Astrocyte (in vitro differentiated cells and primary cell): ENCODE data around the gene C3orf20. TPM values are rescaled to one million over a fixed set of nuclear protein-coding genes. Genes with fewer than 3 reads are reported as not detected.

Experiments used
- DNase-seq: peaks from one replicate; pipeline ENCODE4 v3.0.0-alpha.2; 2010; ENCODE audit warnings: low read depth
- FAIRE-seq: peaks from 2 replicates; lab custom pipeline; 2011; peaks lifted over from hg19 to GRCh38; lab: Jason Lieb, UNC
- H2AFZ ChIP-seq: 2 replicates; pipeline ENCODE4 v1.6.0; 2012; ENCODE audit warnings: low read depth, low read length, inconsistent platforms
- H3K27ac ChIP-seq: 2 replicates; pipeline ENCODE4 v1.5.1; 2011; ENCODE audit warnings: low read depth, low read length, inconsistent platforms
- H3K27me3 ChIP-seq: 2 replicates; pipeline ENCODE4 v1.6.0; 2011; ENCODE audit warnings: low read length, inconsistent platforms; ENCODE audit not compliant: insufficient read depth
- H3K36me3 ChIP-seq: 2 replicates; pipeline ENCODE4 v1.5.1; 2011; ENCODE audit warnings: low read length, inconsistent platforms; ENCODE audit not compliant: insufficient read depth
- H3K4me1 ChIP-seq: 2 replicates; pipeline ENCODE4 v1.5.1; 2011; ENCODE audit warnings: low read length, inconsistent platforms; ENCODE audit not compliant: insufficient read depth
- H3K4me2 ChIP-seq: 2 replicates; pipeline ENCODE4 v1.6.0; 2012; ENCODE audit warnings: low read length, inconsistent platforms
- H3K4me3 ChIP-seq: 2 replicates; pipeline ENCODE4 v1.5.1; 2011; ENCODE audit warnings: low read depth, mild to moderate bottlenecking, low read length, inconsistent platforms; ENCODE audit not compliant: insufficient read depth
- H3K79me2 ChIP-seq: 2 replicates; pipeline ENCODE4 v1.6.0; 2012; ENCODE audit warnings: mild to moderate bottlenecking, low read length, inconsistent platforms; ENCODE audit not compliant: insufficient read depth
- H3K9ac ChIP-seq: 2 replicates; pipeline ENCODE4 v1.6.0; 2012; ENCODE audit warnings: mild to moderate bottlenecking, low read length, inconsistent platforms
- H3K9me3 ChIP-seq: 2 replicates; pipeline ENCODE4 v1.5.1; 2012; ENCODE audit warnings: low read depth, mild to moderate bottlenecking, low read length, inconsistent platforms; ENCODE audit not compliant: insufficient read depth
- H4K20me1 ChIP-seq: 2 replicates; pipeline ENCODE4 v1.6.0; 2012; ENCODE audit warnings: low read length, inconsistent platforms; ENCODE audit not compliant: insufficient read depth
- H3K27ac Mint-ChIP-seq: one replicate; pipeline ENCODE4 v1.8.0; 2021; ENCODE audit warnings: mild to moderate bottlenecking, mixed read lengths; ENCODE audit not compliant: unreplicated experiment
- H3K27me3 Mint-ChIP-seq: one replicate; pipeline ENCODE4 v1.8.0; 2021; ENCODE audit warnings: low read depth, mixed read lengths; ENCODE audit not compliant: unreplicated experiment
- H3K36me3 Mint-ChIP-seq: one replicate; pipeline ENCODE4 v1.8.0; 2021; ENCODE audit warnings: low read depth, mixed read lengths; ENCODE audit not compliant: unreplicated experiment
- H3K4me1 Mint-ChIP-seq: one replicate; pipeline ENCODE4 v1.8.0; 2021; ENCODE audit warnings: low read depth, mixed read lengths; ENCODE audit not compliant: unreplicated experiment
- H3K4me3 Mint-ChIP-seq: one replicate; pipeline ENCODE4 v1.8.0; 2021; ENCODE audit warnings: mild to moderate bottlenecking, moderate library complexity, mixed read lengths; ENCODE audit not compliant: unreplicated experiment
- H3K9me3 Mint-ChIP-seq: one replicate; pipeline ENCODE4 v1.8.0; 2021; ENCODE audit warnings: mild to moderate bottlenecking, mixed read lengths; ENCODE audit not compliant: unreplicated experiment
- EZH2 ChIP-seq: IDR thresholded peaks from 2 replicates; pipeline ENCODE4 v1.6.1; 2012; ENCODE audit warnings: mild to moderate bottlenecking, low read length, inconsistent platforms; ENCODE audit not compliant: insufficient read depth
- total RNA-seq: library from RNA; stranded (reverse); gene quantifications from 2 replicates; pipeline ENCODE4 v1.2.1, GENCODE V29; 2021
- TF ChIP-seq, protein P1 (sequence below): IDR thresholded peaks from 2 replicates; pipeline ENCODE4 v1.5.1; 2011; ENCODE audit warnings: low read depth, mild to moderate bottlenecking, inconsistent platforms, low read length, moderate library complexity; ENCODE audit not compliant: insufficient read depth

C3orf20 gene
- total RNA-seq, 1 donor from 2014 or later = 0.16 TPM

DNA sequence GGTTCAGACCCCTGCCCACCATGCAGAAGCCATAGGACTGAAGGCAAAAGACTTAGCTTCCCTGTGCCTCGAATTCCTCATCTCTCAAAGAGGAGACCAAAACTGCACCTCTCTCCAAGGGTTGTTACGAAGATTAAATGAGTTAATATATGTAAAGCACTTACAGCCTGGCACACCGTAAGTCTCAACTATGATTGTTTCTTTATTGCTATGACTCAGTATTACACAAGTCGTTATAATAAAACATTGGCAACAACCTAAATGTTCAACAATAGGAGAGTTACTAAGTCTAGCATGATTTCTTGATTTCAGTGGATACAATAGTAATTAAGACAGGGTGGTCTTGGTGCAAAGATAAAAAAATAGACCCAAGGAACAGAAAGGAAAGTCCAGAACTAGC is 124.2 kb downstream of the C3orf20 start:
- DNase-seq (no peak), FAIRE-seq (no peak)
- Mint-ChIP-seq H3K4me3 (no peak overlapping the region), H3K36me3 (peaks cover 2% of the 10 kb centered on the region), H3K9me3 (peaks cover 4% of the 10 kb centered on the region), H3K27me3 (peaks cover 54% of the 10 kb centered on the region), H3K27ac (no peak overlapping the region), H3K4me1 (peaks cover 10% of the 10 kb centered on the region)
- H3K4me1 ChIP-seq = no peaks in the 10 kb centered on the region
- no peaks in the 10 kb centered on the region for H3K9me3 ChIP-seq
- H3K79me2 ChIP-seq = no peaks in the 10 kb centered on the region
- peaks cover 40% of the 10 kb centered on the region for H3K27me3 ChIP-seq
- H4K20me1 ChIP-seq = no peaks in the 10 kb centered on the region
- no peak overlapping the region for H3K4me3 ChIP-seq
- no peak overlapping the region for H3K4me2 ChIP-seq
- no peak overlapping the region for H3K9ac ChIP-seq
- H3K27ac ChIP-seq = no peak overlapping the region
- no peak overlapping the region for H2AFZ ChIP-seq
- H3K36me3 ChIP-seq = no peaks in the 10 kb centered on the region
- no peak for TF ChIP-seq EZH2
- TF ChIP-seq, protein P1, sequence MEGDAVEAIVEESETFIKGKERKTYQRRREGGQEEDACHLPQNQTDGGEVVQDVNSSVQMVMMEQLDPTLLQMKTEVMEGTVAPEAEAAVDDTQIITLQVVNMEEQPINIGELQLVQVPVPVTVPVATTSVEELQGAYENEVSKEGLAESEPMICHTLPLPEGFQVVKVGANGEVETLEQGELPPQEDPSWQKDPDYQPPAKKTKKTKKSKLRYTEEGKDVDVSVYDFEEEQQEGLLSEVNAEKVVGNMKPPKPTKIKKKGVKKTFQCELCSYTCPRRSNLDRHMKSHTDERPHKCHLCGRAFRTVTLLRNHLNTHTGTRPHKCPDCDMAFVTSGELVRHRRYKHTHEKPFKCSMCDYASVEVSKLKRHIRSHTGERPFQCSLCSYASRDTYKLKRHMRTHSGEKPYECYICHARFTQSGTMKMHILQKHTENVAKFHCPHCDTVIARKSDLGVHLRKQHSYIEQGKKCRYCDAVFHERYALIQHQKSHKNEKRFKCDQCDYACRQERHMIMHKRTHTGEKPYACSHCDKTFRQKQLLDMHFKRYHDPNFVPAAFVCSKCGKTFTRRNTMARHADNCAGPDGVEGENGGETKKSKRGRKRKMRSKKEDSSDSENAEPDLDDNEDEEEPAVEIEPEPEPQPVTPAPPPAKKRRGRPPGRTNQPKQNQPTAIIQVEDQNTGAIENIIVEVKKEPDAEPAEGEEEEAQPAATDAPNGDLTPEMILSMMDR = no peak

DNA sequence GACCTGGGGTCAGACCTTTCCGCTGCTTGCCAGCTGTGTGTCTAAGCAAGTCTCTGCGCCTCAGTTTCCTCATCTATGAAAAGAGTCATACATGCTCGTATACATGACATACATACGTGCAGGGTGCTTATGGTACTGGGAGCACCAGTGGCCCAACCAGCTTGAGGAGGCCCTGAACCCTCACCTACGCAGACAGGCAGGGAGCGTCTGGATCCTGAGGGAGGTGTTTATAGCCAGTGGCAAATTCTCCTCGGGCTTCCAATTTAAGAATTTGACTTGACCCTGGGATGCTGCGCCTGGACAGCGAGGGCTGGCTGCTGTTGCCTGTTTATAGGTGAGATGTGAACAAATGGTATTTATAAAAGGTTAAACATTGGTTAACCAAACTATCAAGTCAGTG is 126.1 kb downstream of the C3orf20 start:
- Mint-ChIP-seq H3K4me1 (peaks cover 20% of the 10 kb centered on the region), H3K27me3 (peaks cover 51% of the 10 kb centered on the region), H3K4me3 (no peak overlapping the region), H3K9me3 (peaks cover 4% of the 10 kb centered on the region), H3K36me3 (peaks cover 2% of the 10 kb centered on the region), H3K27ac (no peak overlapping the region)
- Histone ChIP-seq H3K27ac (no peak overlapping the region), H3K9me3 (no peaks in the 10 kb centered on the region), H3K79me2 (no peaks in the 10 kb centered on the region), H4K20me1 (no peaks in the 10 kb centered on the region), H3K27me3 (peaks cover 30% of the 10 kb centered on the region), H2AFZ (no peak overlapping the region), H3K36me3 (no peaks in the 10 kb centered on the region), H3K4me1 (no peaks in the 10 kb centered on the region), H3K9ac (no peak overlapping the region), H3K4me3 (no peak overlapping the region), H3K4me2 (no peak overlapping the region)
- FAIRE-seq (no peak), DNase-seq (no peak)
- no peak for TF ChIP-seq EZH2
- TF ChIP-seq, protein P1 = no peak

DNA sequence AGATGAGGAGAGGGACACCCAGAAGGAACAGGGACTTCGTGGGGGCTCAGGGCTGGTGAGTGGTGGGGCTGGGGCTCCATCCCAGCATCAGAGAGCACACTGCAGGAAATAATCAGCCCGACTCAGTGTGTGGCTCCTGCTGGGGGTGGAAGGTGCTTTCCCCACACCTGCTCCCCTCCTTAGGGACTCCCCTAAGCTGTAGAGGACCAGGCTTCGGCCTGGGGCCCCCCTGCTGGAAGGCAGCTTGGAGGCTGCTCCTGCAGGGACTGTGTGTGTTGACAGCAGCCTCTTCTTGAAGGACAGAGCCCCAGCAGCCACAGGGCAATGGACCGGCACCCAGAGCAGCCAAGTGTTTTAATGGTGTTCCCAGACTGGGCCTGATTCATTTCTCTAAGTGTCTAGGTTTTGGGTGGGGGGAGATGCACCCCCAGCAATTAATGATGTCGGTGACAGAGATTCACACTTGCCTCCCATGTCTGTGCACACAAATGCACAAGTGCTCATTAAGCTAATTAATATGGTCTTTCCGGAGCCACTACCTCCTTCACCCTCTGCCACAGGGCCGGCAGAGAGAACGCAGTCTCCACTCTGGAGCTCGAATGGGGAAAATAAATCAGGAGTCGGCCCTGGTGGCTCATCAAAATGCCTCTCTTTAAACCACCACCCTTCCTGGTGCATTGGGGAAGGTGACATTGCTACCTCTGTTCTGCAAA is 126.9 kb downstream of the C3orf20 start:
- Histone ChIP-seq H4K20me1 (no peaks in the 10 kb centered on the region), H3K9me3 (no peaks in the 10 kb centered on the region), H3K4me1 (no peaks in the 10 kb centered on the region), H3K27ac (no peak overlapping the region), H3K79me2 (no peaks in the 10 kb centered on the region), H3K9ac (no peak overlapping the region), H3K4me2 (no peak overlapping the region), H3K27me3 (peaks cover 24% of the 10 kb centered on the region), H3K4me3 (no peak overlapping the region), H2AFZ (no peak overlapping the region), H3K36me3 (no peaks in the 10 kb centered on the region)
- FAIRE-seq (no peak), DNase-seq (no peak)
- peaks cover 28% of the 10 kb centered on the region for H3K4me1 Mint-ChIP-seq
- H3K27me3 Mint-ChIP-seq = peaks cover 51% of the 10 kb centered on the region
- H3K36me3 Mint-ChIP-seq = peaks cover 2% of the 10 kb centered on the region
- peaks cover 4% of the 10 kb centered on the region for H3K9me3 Mint-ChIP-seq
- no peak overlapping the region for H3K27ac Mint-ChIP-seq
- TF ChIP-seq, protein P1 = no peak
- TF ChIP-seq EZH2 = no peak
- H3K4me3 Mint-ChIP-seq = no peak overlapping the region
